ENCODE results near the gene LRP2BP.

GRCh38 chr4:185381288-185382196 lies 14.2 kb downstream of the LRP2BP start:
- no peak for TF ChIP-seq CTCF (IDR thresholded peaks at IDR 0.05; ENCODE audit: insufficient read depth, low read depth, low read length)
- no peak for TF ChIP-seq EZH2 (IDR thresholded peaks at IDR 0.05; ENCODE audit: insufficient read depth, low read length)
